Measurements from ENCODE around the gene TUBGCP3. TPM values are rescaled to one million over a fixed set of nuclear protein-coding genes. Genes with fewer than 3 reads are reported as not detected.
"Not testable (repeated sequence)": the region's sequence is repeated elsewhere in the genome, so short reads cannot be mapped to it uniquely, and the experiment has no call there.

Gene TUBGCP3
- total RNA-seq, 1 experiment from 2014 or later: 51.1 TPM

- Mint-ChIP-seq H3K4me3 (ENCODE audit: unreplicated experiment) (no peak overlapping the region), H3K27ac (ENCODE audit: unreplicated experiment) (no peak overlapping the region), H3K27me3 (ENCODE audit: insufficient read depth, unreplicated experiment) (no peaks in the 10 kb centered on the region), H3K9me3 (ENCODE audit: unreplicated experiment) (no peaks in the 10 kb centered on the region), H3K36me3 (ENCODE audit: insufficient read depth, unreplicated experiment) (peaks cover 13% of the 10 kb centered on the region), H3K4me1 (ENCODE audit: low read depth, unreplicated experiment) (no peaks in the 10 kb centered on the region)
- Histone ChIP-seq H3K4me1 (no peaks in the 10 kb centered on the region), H3K27me3 (replicated peaks; ENCODE audit: control insufficient read depth, insufficient read depth, low read length) (no peaks in the 10 kb centered on the region), H3K36me3 (ENCODE audit: control insufficient read depth, insufficient read depth, low read length) (no peaks in the 10 kb centered on the region), H3K4me3 (ENCODE audit: low read depth, low read length) (no peak overlapping the region), H3K9me3 (no peaks in the 10 kb centered on the region)
- no peak for TF ChIP-seq CTCF (IDR thresholded peaks at IDR 0.05; ENCODE audit: insufficient read depth in 1 of 2, low read depth in 1 of 2, low read length in 1 of 2, severe bottlenecking in 1 of 2, unreplicated experiment in 1 of 2)
- ChIA-PET POLR2A (no interaction called here), CTCF (no interaction called here)
- no TSS peak for BruUV-seq (replicated peaks)
- intact Hi-C loops (cut with micrococcal nuclease; ENCODE audit: unreplicated experiment): no loop called here
- no peak for DNase-seq
Measured at GRCh38 chr13:112489199-112489598, 98.8 kb downstream of the TUBGCP3 start.

GRCh38 chr13:112488343-112489050 lies 99.5 kb downstream of the TUBGCP3 start:
- H3K27ac Mint-ChIP-seq (ENCODE audit: unreplicated experiment); H3K4me3 ChIP-seq (ENCODE audit: low read depth, low read length); DNase-seq; H3K4me1 ChIP-seq; H3K9me3 ChIP-seq; CTCF ChIA-PET; H3K27me3 Mint-ChIP-seq (ENCODE audit: insufficient read depth, unreplicated experiment); H3K4me1 Mint-ChIP-seq (ENCODE audit: low read depth, unreplicated experiment); POLR2A ChIA-PET; intact Hi-C loops (cut with micrococcal nuclease; ENCODE audit: unreplicated experiment); BruUV-seq (replicated peaks); H3K9me3 Mint-ChIP-seq (ENCODE audit: unreplicated experiment); H3K36me3 ChIP-seq (ENCODE audit: control insufficient read depth, insufficient read depth, low read length); H3K27me3 ChIP-seq (replicated peaks; ENCODE audit: control insufficient read depth, insufficient read depth, low read length); H3K4me3 Mint-ChIP-seq (ENCODE audit: unreplicated experiment); H3K36me3 Mint-ChIP-seq (ENCODE audit: insufficient read depth, unreplicated experiment): not testable (repeated sequence)

GRCh38 chr13:112487127-112487517 lies 100.8 kb downstream of the TUBGCP3 start:
- CTCF ChIA-PET: no interaction called here
- H3K27me3 ChIP-seq (replicated peaks; ENCODE audit: control insufficient read depth, insufficient read depth, low read length): no peaks in the 10 kb centered on the region
- peaks cover 6% of the 10 kb centered on the region for H3K36me3 Mint-ChIP-seq (ENCODE audit: insufficient read depth, unreplicated experiment)
- intact Hi-C loops (cut with micrococcal nuclease; ENCODE audit: unreplicated experiment): no loop called here
- no peak overlapping the region for H3K4me3 Mint-ChIP-seq (ENCODE audit: unreplicated experiment)
- no peaks in the 10 kb centered on the region for H3K4me1 Mint-ChIP-seq (ENCODE audit: low read depth, unreplicated experiment)
- H3K27me3 Mint-ChIP-seq (ENCODE audit: insufficient read depth, unreplicated experiment): no peaks in the 10 kb centered on the region
- no peaks in the 10 kb centered on the region for H3K9me3 Mint-ChIP-seq (ENCODE audit: unreplicated experiment)
- peaks cover 2% of the 10 kb centered on the region; the same call in 1 of the 2 replicates for H3K36me3 ChIP-seq (ENCODE audit: control insufficient read depth, insufficient read depth, low read length)
- no TSS peak for BruUV-seq (replicated peaks)
- DNase-seq: no peak
- no peak overlapping the region for H3K4me3 ChIP-seq (ENCODE audit: low read depth, low read length)
- TF ChIP-seq CTCF (IDR thresholded peaks at IDR 0.05; ENCODE audit: insufficient read depth in 1 of 2, low read depth in 1 of 2, low read length in 1 of 2, severe bottlenecking in 1 of 2, unreplicated experiment in 1 of 2): no peak
- H3K27ac Mint-ChIP-seq (ENCODE audit: unreplicated experiment): no peak overlapping the region
- POLR2A ChIA-PET: no interaction called here
- H3K4me1 ChIP-seq: no peaks in the 10 kb centered on the region
- H3K9me3 ChIP-seq: no peaks in the 10 kb centered on the region

Data from Caco-2 (cell line).